Measurements from ENCODE around the gene TAS2R60.

DNA sequence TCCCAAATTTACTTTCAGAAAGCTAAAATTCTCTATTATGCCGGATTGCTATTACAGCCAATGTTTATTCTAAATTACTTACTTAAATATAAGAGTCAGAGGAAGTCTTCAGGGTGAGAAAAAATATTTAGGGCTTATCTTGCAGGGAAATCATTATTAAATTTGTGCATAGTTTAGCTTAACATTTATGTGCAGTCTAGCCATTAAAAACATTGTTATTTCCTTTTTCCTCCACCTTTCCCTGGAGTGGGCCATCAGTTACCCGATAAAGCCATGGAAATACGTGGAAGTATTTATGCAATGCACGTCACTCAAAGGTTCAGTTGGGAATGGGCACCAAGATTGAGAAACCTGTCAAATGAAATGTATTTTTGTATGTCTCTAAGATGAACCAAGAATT is 9.5 kb upstream of the TAS2R60 start:
- TF ChIP-seq CTCF (IDR thresholded peaks at IDR 0.05; ENCODE audit: insufficient read depth, low read depth, low read length): no peak
- no peak for TF ChIP-seq EZH2 (IDR thresholded peaks at IDR 0.05; ENCODE audit: insufficient read depth, low read length)
